Gastrocnemius medialis (tissue), 4 donors: ENCODE data around the gene CRIP1.

ENCODE experiments used
- CTCF ChIP-seq, 5 experiments: fragments of 450-650 bp in 3 of 5; fragments of 200-600 bp in 2 of 5; sonication (generic) in 2 of 5; IDR thresholded peaks in 4 of 5; conservative IDR thresholded peaks in 1 of 5; 1 replicate in 4 of 5; 2 replicates in 1 of 5; pipeline ENCODE4 v1.5.1; 2016 to 2019; ENCODE audit warnings: antibody characterized with exemption in 5 of 5, mild to moderate bottlenecking in 3 of 5, moderate library complexity in 3 of 5
- POLR2A ChIP-seq, 2 donors: fragments of 450-650 bp; IDR thresholded peaks; one replicate each; pipeline ENCODE4 v1.6.1; 2017; ENCODE audit warnings: antibody characterized with exemption in 2 of 2, mild to moderate bottlenecking in 2 of 2, moderate library complexity in 2 of 2

- no peak for TF ChIP-seq CTCF (IDR thresholded peaks at IDR 0.05 in 4 of 5, conservative IDR thresholded peaks at IDR 0.05 in 1 of 5)
- TF ChIP-seq POLR2A (IDR thresholded peaks at IDR 0.05) = no peak
Observed at GRCh38 chr14:105527381-105527825, 40.7 kb downstream of the CRIP1 start.
